NT2/D1 (cell line): ENCODE data around the gene SGMS2.
A peak's percentile ranks its signal among the peaks of the same experiment; 100 is the strongest.

Experiments used
- DNase-seq: peaks from one replicate; pipeline ENCODE4 v3.0.0-alpha.2; 2011; ENCODE audit warnings: low read depth, low spot score
- H3K27me3 ChIP-seq: 2 replicates; pipeline ENCODE4 v1.6.0; 2011; ENCODE audit warnings: mild to moderate bottlenecking; ENCODE audit not compliant: insufficient read length, insufficient read depth
- H3K36me3 ChIP-seq: 2 replicates; pipeline ENCODE4 v1.6.1; 2011; ENCODE audit warnings: mild to moderate bottlenecking, low read length, mixed read lengths; ENCODE audit not compliant: insufficient read depth, insufficient read length
- H3K4me1 ChIP-seq: 2 replicates; pipeline ENCODE4 v1.5.1; 2011; ENCODE audit not compliant: insufficient read depth, insufficient read length
- H3K4me3 ChIP-seq: 2 replicates; pipeline ENCODE4 v1.5.1; 2011; ENCODE audit warnings: low read depth; ENCODE audit not compliant: insufficient read length
- H3K9ac ChIP-seq: 2 replicates; pipeline ENCODE4 v1.6.0; 2011; ENCODE audit warnings: low read depth; ENCODE audit not compliant: insufficient read length
- H3K9me3 ChIP-seq: 2 replicates; pipeline ENCODE4 v1.5.1; 2011; ENCODE audit warnings: mild to moderate bottlenecking, low read length; ENCODE audit not compliant: insufficient read depth
- SUZ12 ChIP-seq: IDR thresholded peaks from 2 replicates; pipeline ENCODE4 v1.6.1; 2011; ENCODE audit not compliant: insufficient read length, insufficient read depth; ENCODE audit errors: extremely low read depth
- YY1 ChIP-seq: IDR thresholded peaks from 2 replicates; pipeline ENCODE4 v1.6.1; 2011; ENCODE audit not compliant: insufficient read length, insufficient read depth
- ZNF274 ChIP-seq: IDR thresholded peaks from 2 replicates; pipeline ENCODE4 v1.6.1; 2011; ENCODE audit warnings: mild to moderate bottlenecking, low read depth, low read length

SGMS2 gene

GRCh38 chr4:107814758-107815157, 10.0 kb upstream of the SGMS2 start:
- no peak overlapping the region for H3K9ac ChIP-seq
- DNase-seq, result no peak
- TF ChIP-seq SUZ12 (no peak), YY1 (no peak), ZNF274 (no peak)
- H3K27me3 ChIP-seq, result peaks cover 11% of the 10 kb centered on the region
- H3K4me3 ChIP-seq, result no peak overlapping the region
- no peaks in the 10 kb centered on the region for H3K4me1 ChIP-seq
- H3K9me3 ChIP-seq, result no peaks in the 10 kb centered on the region
- no peaks in the 10 kb centered on the region for H3K36me3 ChIP-seq

- H3K4me3 ChIP-seq, result no peak overlapping the region
- H3K36me3 ChIP-seq, result no peaks in the 10 kb centered on the region
- TF ChIP-seq ZNF274 (no peak), YY1 (no peak)
- peaks cover 15% of the 10 kb centered on the region for H3K27me3 ChIP-seq
- DNase-seq, result no peak
- H3K4me1 ChIP-seq, result no peaks in the 10 kb centered on the region
- no peaks in the 10 kb centered on the region for H3K9me3 ChIP-seq
- no peak overlapping the region for H3K9ac ChIP-seq
Measured at GRCh38 chr4:107815158-107815557, 9.6 kb upstream of the SGMS2 start.

DNA sequence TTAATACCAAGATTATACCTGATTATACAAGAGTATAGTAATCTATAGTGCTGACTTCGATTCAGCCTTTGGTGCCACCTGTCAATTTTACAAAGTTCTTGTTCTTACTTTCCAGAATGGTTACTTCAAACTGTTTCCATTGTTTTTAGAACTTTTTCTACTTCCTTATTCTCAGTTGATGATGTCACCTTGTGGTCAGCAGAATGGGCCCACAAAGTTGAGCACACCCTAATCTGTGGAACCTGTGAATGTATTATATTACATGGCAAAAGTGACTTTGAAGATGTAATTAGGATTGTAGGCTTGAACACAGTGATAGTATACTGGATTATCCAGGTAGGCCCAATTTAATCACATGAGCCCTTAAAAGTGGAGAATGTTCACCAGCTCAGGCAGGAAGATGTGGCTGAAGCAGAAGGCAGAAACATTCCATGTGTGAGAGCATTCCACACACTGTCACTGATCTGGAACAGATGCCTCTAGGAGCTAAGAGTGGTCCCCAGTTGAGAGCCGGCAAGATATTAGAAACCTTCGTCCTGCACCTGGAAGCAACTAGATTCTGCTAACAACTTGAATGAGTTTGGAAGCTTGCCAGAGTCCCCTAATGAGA, 6.3 kb upstream of the SGMS2 start:
- Histone ChIP-seq H3K9me3 (no peaks in the 10 kb centered on the region), H3K9ac (no peak overlapping the region), H3K36me3 (no peaks in the 10 kb centered on the region), H3K27me3 (peaks cover 46% of the 10 kb centered on the region), H3K4me1 (no peaks in the 10 kb centered on the region), H3K4me3 (no peak overlapping the region)
- no peak for DNase-seq
- no peak for TF ChIP-seq SUZ12
- no peak for TF ChIP-seq ZNF274
- no peak for TF ChIP-seq YY1

- TF ChIP-seq SUZ12, result no peak
- TF ChIP-seq ZNF274, result no peak
- no peak for TF ChIP-seq YY1
- Histone ChIP-seq H3K9me3 (no peaks in the 10 kb centered on the region), H3K36me3 (no peaks in the 10 kb centered on the region), H3K4me3 (peak overlapping the region; percentile 60), H3K9ac (peak overlapping the region; percentile 67), H3K4me1 (no peaks in the 10 kb centered on the region), H3K27me3 (peaks cover 92% of the 10 kb centered on the region)
- DNase-seq, result no peak
Measured at GRCh38 chr4:107823870-107824349, 822 bp upstream of the SGMS2 start.

GRCh38 chr4:107825072-107825824, 516 bp downstream of the SGMS2 start:
- Histone ChIP-seq H3K4me3 (peak overlapping the region; percentile 60), H3K9ac (peak overlapping the region; percentile 67), H3K36me3 (no peaks in the 10 kb centered on the region), H3K9me3 (no peaks in the 10 kb centered on the region), H3K27me3 (peaks cover 79% of the 10 kb centered on the region), H3K4me1 (no peaks in the 10 kb centered on the region)
- TF ChIP-seq ZNF274 (no peak), YY1 (no peak), SUZ12 (no peak)
- DNase-seq, result no peak

- Histone ChIP-seq H3K36me3 (no peaks in the 10 kb centered on the region), H3K4me3 (no peak overlapping the region), H3K4me1 (no peaks in the 10 kb centered on the region), H3K9me3 (no peaks in the 10 kb centered on the region), H3K27me3 (peaks cover 68% of the 10 kb centered on the region), H3K9ac (no peak overlapping the region)
- TF ChIP-seq ZNF274 (no peak), SUZ12 (no peak), YY1 (no peak)
- no peak for DNase-seq
Measured at GRCh38 chr4:107826421-107826980, 1.8 kb downstream of the SGMS2 start.

DNA sequence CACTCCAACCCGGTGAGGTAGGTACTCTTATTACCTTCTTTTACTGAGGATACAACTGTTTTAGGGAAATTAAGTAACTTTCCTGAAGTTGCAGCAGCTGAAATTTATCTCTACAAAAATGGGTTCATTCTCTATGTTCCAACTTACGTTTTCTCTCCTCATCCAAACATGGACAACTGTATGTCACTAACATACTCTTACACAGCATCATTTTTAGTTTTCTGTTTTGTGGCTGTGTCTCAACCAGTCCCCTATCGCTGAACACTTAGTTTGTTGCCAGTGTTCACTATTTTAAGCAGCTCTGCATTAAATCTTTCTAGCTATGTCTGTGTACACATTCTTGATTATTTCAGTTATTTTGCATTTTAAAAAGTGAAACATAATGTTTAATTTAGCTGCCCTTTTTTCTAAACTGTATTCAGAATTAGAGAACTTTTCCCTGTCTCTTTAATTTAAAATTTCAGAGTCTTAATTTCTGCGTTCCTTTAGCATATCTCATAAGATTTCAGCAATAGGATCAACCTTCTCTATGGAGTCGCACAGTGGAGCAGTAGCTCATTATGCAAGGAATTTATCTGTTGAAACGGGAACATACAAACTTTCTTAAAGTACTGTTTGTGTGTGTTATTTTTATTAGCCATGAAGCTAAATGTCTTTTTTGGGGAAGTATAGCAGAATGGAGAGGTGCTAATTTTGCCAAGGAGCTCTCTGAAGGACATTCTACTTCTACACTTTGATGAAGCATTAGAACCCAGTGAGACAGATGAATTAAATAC, 3.8 kb downstream of the SGMS2 start:
- H3K9ac ChIP-seq, result no peak overlapping the region
- H3K9me3 ChIP-seq, result no peaks in the 10 kb centered on the region
- no peaks in the 10 kb centered on the region for H3K4me1 ChIP-seq
- no peak for DNase-seq
- H3K36me3 ChIP-seq, result no peaks in the 10 kb centered on the region
- H3K27me3 ChIP-seq, result peaks cover 48% of the 10 kb centered on the region
- H3K4me3 ChIP-seq, result no peak overlapping the region
- no peak for TF ChIP-seq YY1
- no peak for TF ChIP-seq SUZ12
- no peak for TF ChIP-seq ZNF274
